ENCODE results near the gene SERINC2. TPM values are rescaled to one million over a fixed set of nuclear protein-coding genes. Genes with fewer than 3 reads are reported as not detected.
"Not testable (repeated sequence)": the region's sequence is repeated elsewhere in the genome, so short reads cannot be mapped to it uniquely, and the experiment has no call there.

Gene SERINC2
- total and polyA plus RNA-seq, 10 donors, result 1.3 to 8.7 (median 2.6) TPM

DNA sequence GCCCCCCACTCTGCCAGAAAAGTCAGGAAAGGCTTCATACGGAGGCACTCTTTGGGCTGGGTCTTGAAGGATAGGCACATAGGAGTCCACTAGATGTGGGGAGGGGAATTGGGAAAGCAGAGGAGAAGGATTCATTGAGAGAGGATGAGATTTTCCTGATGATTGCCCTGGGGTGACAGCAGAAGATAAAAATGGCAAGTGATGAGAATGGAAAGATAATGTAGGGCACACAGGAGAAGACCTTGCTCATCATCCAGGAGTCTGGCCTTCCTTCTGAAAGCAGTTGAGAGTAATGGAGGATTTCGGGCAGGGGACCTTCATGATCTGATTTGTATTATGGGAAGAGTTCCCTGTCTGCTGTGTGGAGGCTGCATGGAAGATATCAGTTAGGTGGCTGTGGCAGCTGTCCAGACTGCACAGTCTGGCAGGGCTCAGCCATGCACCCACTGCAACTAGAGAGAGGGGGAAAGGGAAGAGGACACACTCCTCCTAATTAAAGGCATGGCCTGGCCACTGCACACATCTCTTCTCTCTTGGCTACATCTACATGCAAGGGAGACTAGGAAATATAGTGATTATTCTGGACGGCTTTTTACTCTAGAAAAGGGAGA, 30.5 kb upstream of the SERINC2 start:
- H3K36me3 ChIP-seq, result no peaks in the 10 kb centered on the region
- H3K27ac ChIP-seq, result no peak overlapping the region
- TF ChIP-seq POLR2A (IDR thresholded peaks at IDR 0.05), result no peak
- TF ChIP-seq POLR2AphosphoS5 (IDR thresholded peaks at IDR 0.05), result no peak
- TF ChIP-seq, protein P1, sequence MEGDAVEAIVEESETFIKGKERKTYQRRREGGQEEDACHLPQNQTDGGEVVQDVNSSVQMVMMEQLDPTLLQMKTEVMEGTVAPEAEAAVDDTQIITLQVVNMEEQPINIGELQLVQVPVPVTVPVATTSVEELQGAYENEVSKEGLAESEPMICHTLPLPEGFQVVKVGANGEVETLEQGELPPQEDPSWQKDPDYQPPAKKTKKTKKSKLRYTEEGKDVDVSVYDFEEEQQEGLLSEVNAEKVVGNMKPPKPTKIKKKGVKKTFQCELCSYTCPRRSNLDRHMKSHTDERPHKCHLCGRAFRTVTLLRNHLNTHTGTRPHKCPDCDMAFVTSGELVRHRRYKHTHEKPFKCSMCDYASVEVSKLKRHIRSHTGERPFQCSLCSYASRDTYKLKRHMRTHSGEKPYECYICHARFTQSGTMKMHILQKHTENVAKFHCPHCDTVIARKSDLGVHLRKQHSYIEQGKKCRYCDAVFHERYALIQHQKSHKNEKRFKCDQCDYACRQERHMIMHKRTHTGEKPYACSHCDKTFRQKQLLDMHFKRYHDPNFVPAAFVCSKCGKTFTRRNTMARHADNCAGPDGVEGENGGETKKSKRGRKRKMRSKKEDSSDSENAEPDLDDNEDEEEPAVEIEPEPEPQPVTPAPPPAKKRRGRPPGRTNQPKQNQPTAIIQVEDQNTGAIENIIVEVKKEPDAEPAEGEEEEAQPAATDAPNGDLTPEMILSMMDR (IDR thresholded peaks at IDR 0.05 in 8 of 11, conservative IDR thresholded peaks at IDR 0.05 in 3 of 11), result no peak
- H3K4me3 ChIP-seq, result no peak overlapping the region
- intact Hi-C loops (cut with DNase I; ENCODE audit: low total_unique reads), result no loop called here
- H3K27me3 ChIP-seq (replicated peaks in 1 of 7), result peaks cover 0 to 11% (median 0%) of the 10 kb centered on the region in 7 donors
- peak; percentile 11 for DNase-seq
- H3K4me1 ChIP-seq, result no peaks in the 10 kb centered on the region
- no peaks in the 10 kb centered on the region for H3K9me3 ChIP-seq
- WGBS, 5 donors, result 83 to 91% (median 86%) methylated on average over 3 of the region's 3 CpGs

DNA sequence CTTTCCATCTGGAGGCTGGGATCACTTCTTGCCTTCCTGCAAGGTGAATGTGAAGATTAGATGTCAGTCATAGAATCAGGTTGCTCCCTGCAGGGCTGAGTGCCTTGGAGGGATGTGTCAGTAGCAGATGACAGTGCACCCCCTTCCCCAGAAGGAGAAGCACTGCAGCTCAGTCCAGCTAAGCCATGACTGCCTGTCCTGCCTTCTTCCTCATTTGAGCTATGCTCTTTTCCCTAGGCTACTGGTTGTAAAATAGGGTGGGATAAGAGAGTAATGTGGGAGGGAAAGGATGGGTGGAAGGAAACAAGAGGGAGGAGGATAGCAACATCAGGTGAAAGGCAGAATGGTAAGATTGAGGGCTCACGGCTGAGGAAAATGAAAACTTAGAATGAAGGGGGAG, 29.0 kb upstream of the SERINC2 start:
- Histone ChIP-seq H3K27ac (no peak overlapping the region), H3K36me3 (no peaks in the 10 kb centered on the region), H3K4me3 (no peak overlapping the region), H3K4me1 (no peaks in the 10 kb centered on the region), H3K27me3 (replicated peaks in 1 of 7) (peaks cover 0 to 11% (median 0%) of the 10 kb centered on the region in 7 donors), H3K9me3 (no peaks in the 10 kb centered on the region)
- WGBS, 5 donors, result 42 to 94% (median 75%) methylated on average over 1 of the region's 1 CpG
- DNase-seq, result no peak
- no peak for TF ChIP-seq POLR2AphosphoS5 (IDR thresholded peaks at IDR 0.05)
- TF ChIP-seq POLR2A (IDR thresholded peaks at IDR 0.05), result no peak
- intact Hi-C loops (cut with DNase I; ENCODE audit: low total_unique reads), result no loop called here

DNA sequence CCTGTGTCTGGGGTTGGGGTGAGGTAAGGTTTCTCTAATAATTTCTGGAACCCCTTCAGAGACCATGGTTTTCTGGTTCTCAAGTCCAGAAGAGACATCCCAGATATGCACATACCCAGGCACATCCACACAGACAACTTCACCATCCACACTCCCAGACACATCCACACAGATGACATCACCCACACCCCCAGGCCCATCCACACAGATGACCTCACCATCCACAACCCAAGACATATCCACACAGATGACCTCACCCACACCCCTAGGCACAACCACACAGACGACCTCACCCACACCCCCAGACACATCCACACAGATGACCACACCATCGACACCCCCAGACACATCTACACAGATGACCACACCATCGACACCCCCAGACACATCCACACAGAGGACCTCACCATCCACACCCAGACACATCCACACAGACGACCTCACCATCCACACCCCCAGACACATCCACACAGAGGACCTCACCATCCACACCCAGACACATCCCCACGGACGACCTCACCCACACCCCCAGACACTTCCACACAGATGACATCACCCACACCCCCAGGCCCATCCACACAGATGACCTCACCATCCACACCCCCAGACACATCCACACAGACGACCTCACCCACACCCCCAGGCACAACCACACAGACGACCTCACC, 26.3 kb upstream of the SERINC2 start:
- H3K27ac ChIP-seq; H3K4me3 ChIP-seq; H3K4me1 ChIP-seq; intact Hi-C loops (cut with DNase I; ENCODE audit: low total_unique reads); H3K9me3 ChIP-seq; DNase-seq; H3K27me3 ChIP-seq (replicated peaks in 1 of 7); H3K36me3 ChIP-seq: not testable (repeated sequence)
- 66 to 80% (median 75%) methylated on average over 8 of the region's 8 CpGs for WGBS, 5 donors

DNA sequence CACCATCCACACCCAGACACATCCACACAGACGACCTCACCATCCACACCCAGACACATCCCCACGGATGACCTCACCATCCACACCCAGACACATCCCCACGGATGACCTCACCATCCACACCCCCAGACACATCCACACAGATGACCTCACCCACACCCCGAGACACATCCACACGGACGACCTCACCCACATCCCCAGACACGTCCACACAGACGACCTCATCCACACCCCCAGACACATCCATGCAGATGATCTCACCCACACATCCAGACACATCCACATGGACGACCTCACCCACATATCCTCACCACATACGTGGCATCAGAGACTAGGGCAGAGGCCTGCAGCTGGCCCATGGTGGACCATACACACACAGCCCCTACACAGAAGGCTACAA, 25.4 kb upstream of the SERINC2 start:
- intact Hi-C loops (cut with DNase I; ENCODE audit: low total_unique reads), result no loop called here
- WGBS, 5 donors, result 67 to 76% (median 68%) methylated on average over 10 of the region's 10 CpGs
- no peak for DNase-seq
- H3K4me1 ChIP-seq, result no peaks in the 10 kb centered on the region
- peaks cover 0 to 8% (median 0%) of the 10 kb centered on the region in 7 donors for H3K27me3 ChIP-seq (replicated peaks in 1 of 7)
- H3K36me3 ChIP-seq, result no peaks in the 10 kb centered on the region
- TF ChIP-seq POLR2AphosphoS5 (IDR thresholded peaks at IDR 0.05), result no peak
- no peak for TF ChIP-seq POLR2A (IDR thresholded peaks at IDR 0.05)
- TF ChIP-seq, protein P1 (IDR thresholded peaks at IDR 0.05 in 8 of 11, conservative IDR thresholded peaks at IDR 0.05 in 3 of 11), result no peak
- H3K27ac ChIP-seq, result no peak overlapping the region
- no peaks in the 10 kb centered on the region for H3K9me3 ChIP-seq
- H3K4me3 ChIP-seq, result no peak overlapping the region

DNA sequence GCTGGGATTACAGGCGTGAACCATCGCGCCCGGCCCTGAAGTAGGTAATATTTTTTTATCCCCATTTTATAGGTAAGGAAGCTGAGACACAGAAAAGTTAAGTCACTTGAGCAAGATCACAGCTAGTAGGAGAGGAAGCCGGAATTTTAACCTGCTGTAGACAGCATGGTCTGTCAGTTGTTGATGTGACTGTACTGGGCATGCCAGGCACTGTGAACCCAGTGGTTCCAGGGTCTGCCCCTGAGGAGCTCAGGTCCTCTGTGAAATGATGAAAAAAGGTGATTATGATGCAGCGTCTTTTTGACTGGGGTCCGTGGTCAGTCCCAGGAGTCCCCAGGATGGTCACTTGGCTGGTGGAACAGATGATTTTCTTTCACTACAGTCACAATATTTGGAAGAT, 23.4 kb upstream of the SERINC2 start:
- H3K4me3 ChIP-seq, result no peak overlapping the region
- H3K36me3 ChIP-seq, result no peaks in the 10 kb centered on the region
- H3K9me3 ChIP-seq, result no peaks in the 10 kb centered on the region
- peaks cover 0 to 8% (median 0%) of the 10 kb centered on the region in 7 donors for H3K27me3 ChIP-seq (replicated peaks in 1 of 7)
- intact Hi-C loops (cut with DNase I; ENCODE audit: low total_unique reads), result loop anchor here (10.0 kb wide), 1 partner anchor 155 kb away; no protein-coding TSS in a partner anchor
- peaks cover 0 to 8% (median 6%) of the 10 kb centered on the region in 6 donors for H3K4me1 ChIP-seq
- DNase-seq, result no peak
- H3K27ac ChIP-seq, result no peak overlapping the region
- TF ChIP-seq, protein P1 (IDR thresholded peaks at IDR 0.05 in 8 of 11, conservative IDR thresholded peaks at IDR 0.05 in 3 of 11), result no peak
- WGBS, 5 donors, result 84 to 95% (median 91%) methylated on average over 7 of the region's 7 CpGs

All from spleen (tissue), 11 donors.